Measurements from ENCODE around the gene TNNT3. TPM values are rescaled to one million over a fixed set of nuclear protein-coding genes. Genes with fewer than 3 reads are reported as not detected.

TNNT3 gene
- total RNA-seq, 1 donor from 2014 or later: 3.5 TPM

- CTCF ChIA-PET: no interaction called here
- no peak overlapping the region for H3K27ac Mint-ChIP-seq
- ATAC-seq (ENCODE audit: low read depth) (no peak), DNase-seq (no peak)
- peaks cover 25% of the 10 kb centered on the region for H3K27me3 Mint-ChIP-seq
- intact Hi-C loops (cut with micrococcal nuclease): no loop called here
- TF ChIP-seq, protein P1, sequence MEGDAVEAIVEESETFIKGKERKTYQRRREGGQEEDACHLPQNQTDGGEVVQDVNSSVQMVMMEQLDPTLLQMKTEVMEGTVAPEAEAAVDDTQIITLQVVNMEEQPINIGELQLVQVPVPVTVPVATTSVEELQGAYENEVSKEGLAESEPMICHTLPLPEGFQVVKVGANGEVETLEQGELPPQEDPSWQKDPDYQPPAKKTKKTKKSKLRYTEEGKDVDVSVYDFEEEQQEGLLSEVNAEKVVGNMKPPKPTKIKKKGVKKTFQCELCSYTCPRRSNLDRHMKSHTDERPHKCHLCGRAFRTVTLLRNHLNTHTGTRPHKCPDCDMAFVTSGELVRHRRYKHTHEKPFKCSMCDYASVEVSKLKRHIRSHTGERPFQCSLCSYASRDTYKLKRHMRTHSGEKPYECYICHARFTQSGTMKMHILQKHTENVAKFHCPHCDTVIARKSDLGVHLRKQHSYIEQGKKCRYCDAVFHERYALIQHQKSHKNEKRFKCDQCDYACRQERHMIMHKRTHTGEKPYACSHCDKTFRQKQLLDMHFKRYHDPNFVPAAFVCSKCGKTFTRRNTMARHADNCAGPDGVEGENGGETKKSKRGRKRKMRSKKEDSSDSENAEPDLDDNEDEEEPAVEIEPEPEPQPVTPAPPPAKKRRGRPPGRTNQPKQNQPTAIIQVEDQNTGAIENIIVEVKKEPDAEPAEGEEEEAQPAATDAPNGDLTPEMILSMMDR (IDR thresholded peaks at IDR 0.05): no peak
- POLR2A ChIA-PET: no interaction called here
- H3K4me3 Mint-ChIP-seq: no peak overlapping the region
- H3K36me3 Mint-ChIP-seq (ENCODE audit: low read depth): no peaks in the 10 kb centered on the region
- H3K4me1 Mint-ChIP-seq: no peaks in the 10 kb centered on the region
- H3K9me3 Mint-ChIP-seq: no peaks in the 10 kb centered on the region
Observed at GRCh38 chr11:1927848-1928469, 8.5 kb downstream of the TNNT3 start.

- intact Hi-C loops (cut with micrococcal nuclease): no loop called here
- no peaks in the 10 kb centered on the region for H3K9me3 Mint-ChIP-seq
- TF ChIP-seq, protein P1 (IDR thresholded peaks at IDR 0.05): no peak
- DNase-seq (no peak), ATAC-seq (ENCODE audit: low read depth) (no peak)
- no peak overlapping the region for H3K27ac Mint-ChIP-seq
- H3K27me3 Mint-ChIP-seq: peaks cover 29% of the 10 kb centered on the region
- H3K4me1 Mint-ChIP-seq: no peaks in the 10 kb centered on the region
- ChIA-PET POLR2A (no interaction called here), CTCF (no interaction called here)
- no peaks in the 10 kb centered on the region for H3K36me3 Mint-ChIP-seq (ENCODE audit: low read depth)
- H3K4me3 Mint-ChIP-seq: no peak overlapping the region
Observed at GRCh38 chr11:1928470-1928890, 9.0 kb downstream of the TNNT3 start.

DNA sequence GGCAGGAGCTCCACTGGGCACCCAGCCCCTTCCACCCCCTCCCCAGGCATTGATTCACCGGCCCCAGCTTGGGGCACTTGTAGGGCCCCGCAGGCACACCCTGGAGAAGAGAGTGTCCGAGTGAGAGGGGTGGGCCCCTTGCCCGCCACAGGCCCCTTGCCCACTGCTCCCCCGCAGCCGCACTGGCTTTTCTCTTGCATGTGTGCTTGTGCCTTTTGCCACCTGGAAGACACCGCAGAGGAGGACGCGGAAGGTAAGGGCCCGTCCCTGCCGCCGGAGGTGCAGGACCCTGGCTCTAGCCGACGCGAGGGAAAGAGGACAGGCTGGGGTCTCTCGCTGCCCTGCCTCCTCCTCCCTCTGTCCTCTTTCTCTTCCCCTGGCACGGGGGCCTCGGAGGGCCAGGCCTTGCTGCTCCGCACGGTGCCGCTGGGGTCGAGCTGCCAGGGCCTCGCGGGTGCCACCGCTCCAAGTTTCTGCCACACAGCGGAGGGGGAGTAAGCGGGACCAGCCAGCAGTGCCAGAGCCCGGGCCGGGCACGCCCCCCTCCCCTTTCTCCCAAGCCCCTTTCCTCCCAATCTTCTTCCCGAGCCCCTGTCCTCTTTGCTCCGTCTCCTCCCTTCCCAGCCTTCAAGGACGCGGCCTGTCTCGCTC, 9.5 kb downstream of the TNNT3 start:
- CTCF ChIA-PET: no interaction called here
- ATAC-seq (ENCODE audit: low read depth) (no peak), DNase-seq (no peak)
- H3K4me1 Mint-ChIP-seq: no peaks in the 10 kb centered on the region
- intact Hi-C loops (cut with micrococcal nuclease): no loop called here
- no peak overlapping the region for H3K4me3 Mint-ChIP-seq
- TF ChIP-seq, protein P1 (IDR thresholded peaks at IDR 0.05): no peak
- H3K27me3 Mint-ChIP-seq: peaks cover 27% of the 10 kb centered on the region
- POLR2A ChIA-PET: no interaction called here
- H3K36me3 Mint-ChIP-seq (ENCODE audit: low read depth): no peaks in the 10 kb centered on the region
- H3K9me3 Mint-ChIP-seq: no peaks in the 10 kb centered on the region
- no peak overlapping the region for H3K27ac Mint-ChIP-seq

GRCh38 chr11:1929621-1930461, 10.3 kb downstream of the TNNT3 start:
- ChIA-PET POLR2A (no interaction called here), CTCF (no interaction called here)
- no peak for DNase-seq
- Mint-ChIP-seq H3K4me3 (no peak overlapping the region), H3K36me3 (ENCODE audit: low read depth) (no peaks in the 10 kb centered on the region), H3K27me3 (peaks cover 29% of the 10 kb centered on the region), H3K27ac (no peak overlapping the region), H3K9me3 (no peaks in the 10 kb centered on the region), H3K4me1 (no peaks in the 10 kb centered on the region)
- TF ChIP-seq, protein P1 (IDR thresholded peaks at IDR 0.05): no peak
- intact Hi-C loops (cut with micrococcal nuclease): no loop called here
- no peak for ATAC-seq (ENCODE audit: low read depth)

- ATAC-seq (ENCODE audit: low read depth) (no peak), DNase-seq (no peak)
- Mint-ChIP-seq H3K4me3 (no peak overlapping the region), H3K27ac (no peak overlapping the region), H3K27me3 (peaks cover 29% of the 10 kb centered on the region), H3K4me1 (no peaks in the 10 kb centered on the region), H3K9me3 (no peaks in the 10 kb centered on the region), H3K36me3 (ENCODE audit: low read depth) (no peaks in the 10 kb centered on the region)
- TF ChIP-seq, protein P1 (IDR thresholded peaks at IDR 0.05): no peak
- ChIA-PET CTCF (no interaction called here), POLR2A (no interaction called here)
- intact Hi-C loops (cut with micrococcal nuclease): no loop called here
Observed at GRCh38 chr11:1930462-1930830, 10.9 kb downstream of the TNNT3 start.

Data from activated B cell treated with CpG ODN at 0.5 μM for 24 hours (primary cell).